ENCODE results near the gene LILRA5. TPM values are rescaled to one million over a fixed set of nuclear protein-coding genes. Genes with fewer than 3 reads are reported as not detected.
A peak's percentile ranks its signal among the peaks of the same experiment; 100 is the strongest.
"Not testable (repeated sequence)": the region's sequence is repeated elsewhere in the genome, so short reads cannot be mapped to it uniquely, and the experiment has no call there.

The LILRA5 gene
- total RNA-seq, 1 experiment from 2014 or later, result not detected

DNA sequence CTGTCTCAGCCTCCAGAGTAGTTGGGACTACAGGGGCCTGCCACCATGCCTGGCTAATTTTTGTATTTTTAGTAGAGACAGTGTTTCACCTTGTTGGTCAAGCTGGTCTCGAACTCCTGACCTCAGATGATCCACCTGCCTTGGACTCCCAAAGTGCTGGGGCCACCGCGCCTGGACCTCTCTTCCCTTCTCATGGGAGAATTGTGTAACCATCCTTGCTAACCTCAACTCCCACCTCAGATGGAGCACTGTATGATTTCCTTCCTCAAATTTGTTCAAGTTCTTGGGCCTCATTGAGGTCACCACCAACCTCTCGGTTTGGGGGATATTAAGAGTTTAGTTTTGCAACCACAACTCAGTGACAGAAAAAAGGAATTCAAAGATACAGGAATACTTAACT lies 10.7 kb downstream of the LILRA5 start:
- DNase-seq (ENCODE audit: low spot score), result no peak

DNA sequence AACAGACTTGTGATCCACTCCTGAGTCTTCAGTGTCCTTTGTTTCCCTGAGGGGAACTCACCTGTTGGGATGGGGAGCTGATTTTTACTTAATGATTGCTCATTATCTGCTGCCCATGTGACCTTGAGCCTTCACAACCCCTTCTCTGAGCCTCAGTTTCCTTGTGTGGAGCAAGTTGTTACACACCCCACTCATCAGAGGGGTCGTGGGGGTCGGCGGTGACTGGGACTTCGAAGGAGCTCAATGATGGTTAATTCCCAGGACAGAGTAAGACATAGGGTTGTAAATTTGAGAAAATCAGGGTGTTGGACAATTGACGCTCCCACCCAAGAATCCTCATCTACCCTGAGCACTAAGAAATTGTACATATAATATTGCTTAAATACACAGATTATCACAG lies 13.5 kb downstream of the LILRA5 start:
- no peak for DNase-seq (ENCODE audit: low spot score)

DNA sequence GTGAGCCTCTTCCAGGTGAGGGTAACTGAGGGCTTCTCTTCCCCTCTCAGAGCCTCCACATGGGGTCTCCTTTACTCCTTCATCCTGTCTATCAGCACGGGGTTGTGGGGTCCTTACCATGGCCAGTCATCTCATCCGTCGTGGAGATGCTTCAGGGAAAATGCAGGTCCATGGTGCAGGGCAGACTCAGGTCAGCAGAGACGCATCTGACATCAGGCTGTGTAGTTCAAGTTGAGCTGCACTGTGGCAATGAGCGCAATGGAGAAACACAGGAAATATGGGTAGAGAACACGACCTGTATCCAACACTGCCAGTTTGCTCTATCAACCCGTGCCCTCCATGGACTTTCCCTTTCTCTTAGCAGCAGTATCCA lies 13.9 kb downstream of the LILRA5 start:
- peak; percentile 15 for DNase-seq (ENCODE audit: low spot score)

GRCh38 chr19:54298357-54299125 lies 14.4 kb downstream of the LILRA5 start:
- DNase-seq (ENCODE audit: low spot score), result no peak

DNA sequence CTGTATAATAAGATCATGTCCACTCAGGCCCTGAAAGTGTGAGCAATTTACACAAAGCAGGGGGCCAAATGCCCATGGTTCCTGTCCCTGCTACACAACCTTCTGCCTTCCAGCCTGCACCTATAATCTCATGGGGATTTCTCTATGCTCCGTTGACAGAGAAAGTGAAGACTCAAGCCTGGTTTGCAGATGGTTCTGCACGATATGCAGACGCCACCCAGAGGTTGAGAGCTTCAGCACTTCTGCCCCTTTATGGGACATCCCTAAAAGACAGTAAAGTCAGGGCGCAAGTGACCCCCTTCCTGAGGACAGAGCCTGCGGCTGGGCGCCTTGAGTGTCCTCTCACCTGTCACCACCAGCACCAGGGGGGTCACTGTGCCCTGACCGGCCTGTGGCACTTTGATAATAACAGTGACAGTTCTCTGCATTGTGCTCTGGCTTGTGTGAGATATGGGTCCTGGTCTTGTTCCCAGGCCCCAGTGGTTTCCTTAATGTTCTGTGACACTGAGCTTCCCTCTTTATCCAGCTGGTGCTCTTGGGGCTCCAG lies 15.1 kb downstream of the LILRA5 start:
- DNase-seq (ENCODE audit: low spot score), result no peak

- no peak for DNase-seq (ENCODE audit: low spot score)
Measured at GRCh38 chr19:54294539-54294938, 18.4 kb downstream of the LILRA5 start.

DNA sequence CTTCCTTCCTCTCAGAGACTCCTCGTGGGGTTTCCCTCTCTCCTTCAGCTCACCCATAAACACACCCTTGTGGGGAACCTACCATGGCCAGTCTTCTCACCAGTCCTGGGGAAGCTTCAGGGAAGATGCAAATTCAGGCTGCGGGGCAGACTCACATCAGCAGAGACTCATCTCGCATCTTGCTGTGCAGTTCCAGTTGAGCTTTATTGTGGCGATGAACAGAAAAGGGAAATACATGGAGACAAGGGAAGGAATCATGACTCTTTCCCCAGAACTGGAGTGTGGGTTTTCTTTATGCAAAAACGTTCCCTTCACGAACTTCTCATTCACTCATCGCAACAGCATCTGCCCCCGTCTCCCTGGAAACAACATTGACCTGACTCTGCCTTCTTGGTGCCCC lies 23.8 kb downstream of the LILRA5 start:
- not testable (repeated sequence) for DNase-seq (ENCODE audit: low spot score)

- DNase-seq (ENCODE audit: low spot score), result no peak
Measured at GRCh38 chr19:54287456-54287855, 25.5 kb downstream of the LILRA5 start.

- DNase-seq (ENCODE audit: low spot score), result not testable (repeated sequence)
Measured at GRCh38 chr19:54286283-54286682, 26.7 kb downstream of the LILRA5 start.

- not testable (repeated sequence) for DNase-seq (ENCODE audit: low spot score)
Measured at GRCh38 chr19:54285427-54286056, 27.4 kb downstream of the LILRA5 start.

DNA sequence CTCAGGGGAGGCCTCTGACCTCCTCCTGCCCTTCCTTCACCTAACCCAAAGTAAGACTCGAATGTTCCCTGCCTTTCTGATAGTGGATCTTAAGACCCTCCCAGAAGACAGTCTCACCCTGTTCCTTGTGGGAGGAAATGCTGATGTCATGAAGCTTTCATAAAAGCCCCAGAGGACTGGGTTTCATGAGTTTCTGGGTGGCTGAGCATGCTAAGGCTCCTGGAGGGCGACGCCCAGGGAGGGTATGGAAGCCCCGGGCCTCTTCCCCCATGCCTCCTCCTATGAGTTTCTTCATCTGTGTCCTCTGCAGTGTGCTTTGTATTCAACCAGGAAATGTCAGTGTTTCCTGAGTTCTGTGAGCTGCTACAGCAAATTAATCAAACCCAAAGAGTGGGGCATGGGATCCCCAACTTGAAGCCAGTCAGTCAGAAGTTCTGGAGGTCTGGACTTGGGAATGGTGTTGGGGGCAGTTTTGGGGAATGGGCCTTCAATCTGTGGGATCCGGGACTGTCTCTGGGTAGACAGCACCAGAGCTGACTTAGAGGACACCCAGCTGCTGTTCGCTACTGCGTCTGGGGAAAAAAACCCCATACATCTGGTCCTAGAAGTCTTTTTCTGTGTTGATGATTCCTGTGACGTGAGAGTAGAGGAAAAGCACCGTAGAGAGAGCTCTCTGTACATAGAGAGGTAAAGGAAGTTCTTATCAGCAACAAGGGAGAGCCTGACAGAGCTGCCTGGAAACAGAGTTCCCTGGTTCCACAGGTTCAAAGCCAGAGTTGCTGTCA lies 30.1 kb downstream of the LILRA5 start:
- no peak for DNase-seq (ENCODE audit: low spot score)

DNA sequence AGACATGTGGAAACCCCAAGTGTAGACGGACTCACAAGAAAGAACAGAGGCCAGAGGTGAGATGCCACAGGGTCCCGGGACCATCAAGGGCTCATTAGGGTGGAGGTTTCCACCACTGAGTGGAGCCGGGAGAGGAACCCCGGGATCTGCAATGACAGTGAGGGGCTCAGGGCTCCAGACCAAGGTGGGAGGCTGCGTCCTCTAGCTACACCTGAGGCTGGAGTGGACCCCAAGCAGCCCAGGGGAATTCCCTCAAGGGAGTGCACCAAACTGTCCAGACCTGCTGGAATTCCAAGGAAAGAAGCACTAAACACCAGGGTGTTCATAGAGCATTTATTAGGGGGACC lies 31.3 kb downstream of the LILRA5 start:
- DNase-seq (ENCODE audit: low spot score), result not testable (repeated sequence)

DNA sequence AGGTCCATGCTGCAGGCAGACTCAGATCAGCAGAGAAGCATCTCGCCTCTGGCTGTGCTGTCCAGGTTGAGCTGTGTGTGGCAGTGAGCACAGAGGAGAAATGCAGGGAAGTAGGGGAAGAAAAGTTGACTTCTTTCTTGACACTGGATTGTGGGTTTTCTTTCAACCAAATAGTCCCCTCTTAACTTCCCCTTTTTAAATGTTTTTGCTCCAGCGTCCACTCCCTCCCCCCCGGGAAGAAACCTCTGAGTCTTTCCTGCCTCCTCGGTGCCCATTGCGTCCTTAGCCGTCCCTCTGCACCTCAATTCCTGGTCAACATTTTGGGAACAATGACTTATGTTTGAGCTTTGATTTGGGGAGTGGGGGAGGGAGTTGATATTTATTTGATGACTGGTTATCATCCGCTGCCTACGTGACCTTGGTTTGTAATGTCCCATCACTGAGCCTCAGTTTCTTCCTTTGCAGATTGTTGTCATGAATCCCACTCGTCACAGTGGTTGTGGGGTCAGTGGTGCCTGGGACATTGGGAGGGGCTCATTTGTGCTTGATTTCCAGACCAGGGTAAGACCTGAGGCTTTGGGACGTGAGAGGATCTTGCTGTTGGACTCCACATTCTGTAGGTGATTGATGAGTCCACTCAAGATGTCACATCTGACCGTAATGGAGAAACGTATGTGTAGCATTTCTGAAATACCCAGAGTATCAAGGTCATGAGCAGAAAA lies 31.8 kb downstream of the LILRA5 start, which contains the start of gene LILRB2:
Gene LILRB2, minus strand, starts transcription at position 104 of the 722 bp plus-strand sequence. CDS start 614 bp downstream, outside the sequence.
- no peak for DNase-seq (ENCODE audit: low spot score)

DNA sequence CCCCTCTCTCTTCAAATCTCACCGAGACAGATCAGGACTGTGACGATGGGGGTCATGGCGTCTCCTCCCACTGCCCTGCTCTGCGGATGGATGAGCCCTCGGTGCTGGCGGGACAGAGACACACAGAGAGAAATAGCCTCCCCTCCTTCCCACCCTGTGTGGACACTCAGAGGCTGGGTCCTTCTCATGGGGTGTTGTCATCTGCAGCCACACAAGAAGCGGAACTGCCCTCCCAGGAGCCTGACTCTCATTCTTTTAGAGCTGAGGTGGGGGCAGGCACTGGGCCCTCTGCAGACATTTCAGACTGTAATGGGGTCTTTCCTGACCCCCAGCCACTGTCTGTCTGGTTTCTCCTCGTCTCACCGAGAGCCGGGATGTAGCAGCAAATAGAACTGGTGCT lies 32.5 kb downstream of the LILRA5 start:
- not testable (repeated sequence) for DNase-seq (ENCODE audit: low spot score)

- not testable (repeated sequence) for DNase-seq (ENCODE audit: low spot score)
Measured at GRCh38 chr19:54280025-54280424, 32.9 kb downstream of the LILRA5 start.

DNA sequence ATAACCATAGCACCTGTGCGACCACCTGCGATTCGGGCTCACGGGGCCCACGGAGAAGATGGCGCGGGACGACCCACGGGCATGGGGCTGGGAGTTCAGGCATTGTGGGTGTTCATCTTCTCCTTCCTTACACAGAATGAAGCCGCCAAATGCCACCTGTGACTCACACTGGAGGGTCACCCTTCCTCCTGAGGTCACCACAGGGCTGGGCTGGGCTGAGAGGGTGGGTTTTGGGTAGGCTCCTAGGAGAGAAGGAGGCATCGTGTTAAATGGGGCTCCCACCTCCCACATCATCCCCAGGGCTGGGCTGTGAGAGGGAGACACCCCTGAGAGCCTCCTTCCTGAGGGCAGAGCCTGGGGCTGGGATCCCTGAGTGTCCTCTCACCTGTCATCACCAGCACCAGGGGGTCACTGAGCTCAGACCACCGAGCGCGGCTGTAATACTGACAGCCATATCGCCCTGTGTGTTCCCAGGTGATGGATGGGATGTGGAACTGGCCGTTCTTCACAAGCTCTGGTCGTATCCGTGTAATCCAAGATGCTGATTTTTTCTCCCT lies 33.5 kb downstream of the LILRA5 start:
- DNase-seq (ENCODE audit: low spot score), result no peak

GRCh38 chr19:54278571-54279195 lies 34.3 kb downstream of the LILRA5 start:
- DNase-seq (ENCODE audit: low spot score), result not testable (repeated sequence)

DNA sequence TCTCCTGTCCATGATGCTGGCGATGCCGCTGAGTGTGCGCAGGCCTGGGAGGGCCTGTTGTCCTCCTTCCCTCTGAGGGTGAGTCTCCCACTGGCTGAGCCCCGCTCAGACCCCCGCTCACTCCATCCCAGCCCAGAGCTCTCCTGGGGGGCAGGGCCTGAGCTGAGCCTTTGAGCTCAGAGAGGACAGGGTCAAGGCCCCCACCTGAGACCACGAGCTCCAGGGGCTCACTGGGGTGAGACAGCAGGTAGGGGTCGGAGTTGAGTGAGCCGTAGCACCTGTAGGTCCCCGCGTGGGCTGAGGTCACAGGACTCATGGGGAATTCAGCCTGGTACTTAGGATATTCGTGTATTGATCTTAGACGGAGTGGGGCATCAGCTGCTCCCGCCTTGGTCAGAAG lies 34.9 kb downstream of the LILRA5 start:
- peak; percentile 8 for DNase-seq (ENCODE audit: low spot score)

DNA sequence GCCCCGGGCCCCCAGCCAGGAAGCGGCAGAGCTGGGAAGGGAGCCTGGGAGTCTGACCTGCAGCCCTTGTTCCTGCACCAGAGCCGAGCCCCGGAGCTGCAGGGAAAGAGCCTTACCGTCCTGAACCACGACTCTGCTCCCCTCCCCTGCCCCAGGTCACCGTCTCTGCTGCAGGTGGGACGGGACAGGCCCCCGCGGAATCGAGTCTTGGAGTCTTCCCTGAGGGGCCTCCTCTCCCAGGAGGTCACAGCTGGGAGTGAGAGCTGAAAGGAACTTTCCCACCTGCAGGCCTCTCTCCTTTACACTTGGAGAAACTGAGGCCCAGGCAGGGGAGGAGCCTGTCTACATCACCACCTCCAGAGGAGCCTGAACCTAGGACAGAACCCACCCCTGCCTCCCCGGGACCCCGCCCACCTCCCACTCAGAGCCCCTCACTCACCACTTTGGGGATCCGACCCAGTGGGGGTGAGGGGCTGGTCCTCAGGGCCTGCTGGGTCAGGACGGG lies 35.8 kb downstream of the LILRA5 start:
- not testable (repeated sequence) for DNase-seq (ENCODE audit: low spot score)

- peak; percentile 6 for DNase-seq (ENCODE audit: low spot score)
Measured at GRCh38 chr19:54275951-54276350, 37.0 kb downstream of the LILRA5 start.

DNA sequence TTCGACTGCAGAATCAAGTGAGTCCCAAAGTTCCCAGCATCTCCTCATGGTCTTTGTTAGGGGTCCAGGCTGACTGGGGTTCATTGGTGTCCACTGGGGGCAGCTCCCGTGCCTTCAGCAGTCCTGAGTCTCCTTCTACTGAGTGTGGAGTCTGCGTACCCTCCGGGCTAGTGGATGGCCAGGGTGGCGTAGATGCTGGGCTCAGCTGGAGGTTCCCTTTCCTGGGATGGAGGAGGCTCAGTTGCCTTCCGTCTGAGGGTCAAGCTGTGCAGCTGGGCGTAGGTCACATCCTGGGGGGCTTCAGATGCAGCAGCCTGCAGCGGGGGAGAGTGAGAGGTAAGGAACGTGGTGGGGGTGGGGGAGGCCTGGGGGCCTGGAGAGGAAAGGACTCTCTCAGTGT lies 38.5 kb downstream of the LILRA5 start:
- DNase-seq (ENCODE audit: low spot score), result not testable (repeated sequence)
